SK-N-SH treated with all-trans-retinoic acid at 6 μM for 48 hours (cell line): ENCODE data around the gene DHX58.

Experiments
- RARB ChIP-seq: fragments of 250-450 bp; sonication (Bioruptor Pico); IDR thresholded peaks from 2 replicates; pipeline ENCODE4 v1.8.0; 2021; ENCODE audit warnings: mild to moderate bottlenecking, moderate library complexity
- ZFP30 ChIP-seq: fragments of 450-650 bp; formaldehyde crosslinking; IDR thresholded peaks from 2 replicates; pipeline ENCODE4 v1.5.0; 2022; ENCODE audit warnings: mild to moderate bottlenecking, moderate library complexity
- TF ChIP-seq, protein P1 (sequence below): fragments of 250-450 bp; sonication (Bioruptor Pico); IDR thresholded peaks from 2 replicates; pipeline ENCODE4 v1.8.0; 2020; ENCODE audit warnings: mild to moderate bottlenecking, moderate library complexity, borderline replicate concordance

DNA sequence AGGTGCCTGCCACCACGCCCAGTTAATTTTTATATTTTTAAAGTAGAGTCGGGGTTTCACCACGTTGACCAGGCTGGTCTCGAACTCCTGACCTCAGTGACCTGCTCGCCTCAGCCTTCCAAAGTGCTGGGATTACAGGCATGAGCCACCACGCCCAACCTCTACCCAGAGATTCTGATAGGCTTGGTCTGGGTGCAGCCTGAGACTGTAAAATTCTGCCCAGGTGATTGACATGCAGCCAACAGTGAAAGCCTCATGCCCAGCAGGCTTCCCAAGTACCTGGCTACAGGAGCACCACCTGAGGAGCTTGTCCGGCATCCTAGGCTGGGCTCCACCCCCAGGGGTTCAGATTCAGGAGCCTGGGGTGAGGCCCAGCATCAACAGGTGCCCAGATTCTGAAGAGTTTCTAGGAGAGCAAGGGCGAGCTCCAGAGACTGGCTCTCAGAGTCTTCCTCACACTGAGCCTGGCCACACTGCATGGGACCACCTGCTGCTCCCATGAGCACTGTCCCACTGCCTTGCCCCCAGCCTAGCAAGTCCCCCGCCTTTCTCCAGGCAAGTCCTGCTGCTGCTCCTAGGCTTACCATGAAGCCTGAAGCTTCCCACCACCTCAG, 30.9 kb downstream of the DHX58 start:
- TF ChIP-seq ZFP30 (CRISPR knock-in tag): no peak
- TF ChIP-seq RARB (CRISPR knock-in tag): no peak
- TF ChIP-seq, protein P1, sequence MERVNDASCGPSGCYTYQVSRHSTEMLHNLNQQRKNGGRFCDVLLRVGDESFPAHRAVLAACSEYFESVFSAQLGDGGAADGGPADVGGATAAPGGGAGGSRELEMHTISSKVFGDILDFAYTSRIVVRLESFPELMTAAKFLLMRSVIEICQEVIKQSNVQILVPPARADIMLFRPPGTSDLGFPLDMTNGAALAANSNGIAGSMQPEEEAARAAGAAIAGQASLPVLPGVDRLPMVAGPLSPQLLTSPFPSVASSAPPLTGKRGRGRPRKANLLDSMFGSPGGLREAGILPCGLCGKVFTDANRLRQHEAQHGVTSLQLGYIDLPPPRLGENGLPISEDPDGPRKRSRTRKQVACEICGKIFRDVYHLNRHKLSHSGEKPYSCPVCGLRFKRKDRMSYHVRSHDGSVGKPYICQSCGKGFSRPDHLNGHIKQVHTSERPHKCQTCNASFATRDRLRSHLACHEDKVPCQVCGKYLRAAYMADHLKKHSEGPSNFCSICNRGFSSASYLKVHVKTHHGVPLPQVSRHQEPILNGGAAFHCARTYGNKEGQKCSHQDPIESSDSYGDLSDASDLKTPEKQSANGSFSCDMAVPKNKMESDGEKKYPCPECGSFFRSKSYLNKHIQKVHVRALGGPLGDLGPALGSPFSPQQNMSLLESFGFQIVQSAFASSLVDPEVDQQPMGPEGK: no peak
